Measurements from ENCODE around the gene DOP1B.

DOP1B gene

DNA sequence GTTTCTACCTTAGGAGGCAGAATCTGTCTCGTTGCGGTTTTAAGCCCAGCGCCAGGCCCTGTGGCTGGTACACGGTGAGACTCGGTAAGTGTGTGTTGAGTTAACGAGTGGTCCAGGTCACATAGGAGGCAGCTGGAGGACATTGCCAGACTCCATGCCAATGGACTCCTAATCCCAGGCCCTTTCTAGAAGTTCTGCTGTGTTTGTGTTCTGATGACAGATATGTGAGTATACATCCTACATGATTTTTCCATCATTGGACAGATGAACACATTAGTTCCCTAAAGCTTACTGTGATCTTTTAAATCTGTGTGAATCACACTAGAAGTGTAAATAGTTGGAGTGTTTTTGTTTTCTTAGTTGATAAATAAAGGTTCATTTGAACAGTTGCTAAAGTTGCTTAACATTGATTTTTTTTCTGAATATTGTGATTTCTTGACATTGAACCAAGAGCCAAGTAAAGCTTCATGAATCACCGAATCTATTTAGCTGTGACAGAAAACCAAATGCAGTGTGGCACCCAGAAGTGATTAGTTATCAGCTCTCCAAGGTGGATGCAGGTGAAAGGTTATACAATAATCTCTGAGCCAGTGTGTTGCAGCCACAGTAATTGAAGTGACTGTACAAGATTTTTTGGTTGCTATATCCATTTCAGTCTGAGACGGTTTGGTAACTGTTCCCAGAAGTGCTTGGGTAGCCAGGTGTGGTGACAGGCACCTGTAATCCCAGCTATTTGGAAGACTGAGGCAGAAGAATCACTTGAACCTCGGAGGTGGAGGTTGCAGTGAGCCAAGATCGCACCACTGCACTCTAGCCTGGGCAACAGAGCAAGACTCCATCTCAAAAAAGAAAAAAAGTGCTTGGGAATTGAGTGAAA, 46.3 kb downstream of the DOP1B start:
- no peak for DNase-seq (ENCODE audit: low spot score)

GRCh38 chr21:36203603-36203889, 46.9 kb downstream of the DOP1B start:
- no peak for DNase-seq (ENCODE audit: low spot score)

- DNase-seq (ENCODE audit: low spot score): no peak
Measured at GRCh38 chr21:36204980-36205379, 48.4 kb downstream of the DOP1B start.

GRCh38 chr21:36205962-36206361, 49.3 kb downstream of the DOP1B start:
- no peak for DNase-seq (ENCODE audit: low spot score)

All from germinal center (tissue), 1 donor.